ENCODE data around the gene CDT1. TPM values are rescaled to one million over a fixed set of nuclear protein-coding genes. Genes with fewer than 3 reads are reported as not detected.

CDT1 gene
- total and polyA plus RNA-seq, 8 donors, result 9.3 to 20.4 (median 13.4) TPM

DNA sequence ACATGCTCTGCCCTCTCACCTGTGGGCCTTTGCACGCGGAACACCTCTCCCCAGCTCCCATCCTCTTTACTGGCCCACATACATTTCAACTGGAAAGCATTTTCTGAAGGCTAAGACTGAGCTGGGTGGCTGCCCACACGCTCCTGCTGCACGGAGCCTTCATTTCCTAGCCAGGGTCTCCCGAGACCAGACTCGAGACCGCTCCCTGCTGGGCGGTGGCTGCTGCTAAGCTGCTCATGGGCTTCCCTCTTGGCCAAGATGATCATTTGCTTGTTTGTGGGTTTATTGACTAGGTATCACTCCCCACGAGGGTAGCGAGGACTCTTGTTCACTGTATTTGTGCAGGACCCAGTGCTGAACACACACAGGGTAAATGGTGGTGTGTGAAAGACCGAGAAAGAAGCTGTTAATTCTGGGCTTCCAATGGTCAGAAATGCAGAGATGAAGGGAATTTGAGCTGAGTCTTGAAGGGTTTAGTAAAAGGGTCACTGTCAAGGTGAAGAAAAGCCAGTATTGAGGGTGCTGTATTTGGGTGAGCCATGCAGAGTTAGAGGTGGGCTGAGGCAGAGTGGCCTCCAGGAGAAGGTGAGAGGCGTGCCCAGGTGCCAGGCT is 54.2 kb downstream of the CDT1 start:
- ATAC-seq, result peak; percentile 82
- H3K27me3 ChIP-seq, result no peaks in the 10 kb centered on the region
- intact Hi-C loops (cut with DNase I), result no loop called here
- H3K36me3 ChIP-seq, result peaks cover 0 to 44% of the 10 kb centered on the region in 2 donors
- DNase-seq, result peak; percentile 53 to 91 (median 80)
- H3K9me3 ChIP-seq, result no peaks in the 10 kb centered on the region
- TF ChIP-seq, protein P1, sequence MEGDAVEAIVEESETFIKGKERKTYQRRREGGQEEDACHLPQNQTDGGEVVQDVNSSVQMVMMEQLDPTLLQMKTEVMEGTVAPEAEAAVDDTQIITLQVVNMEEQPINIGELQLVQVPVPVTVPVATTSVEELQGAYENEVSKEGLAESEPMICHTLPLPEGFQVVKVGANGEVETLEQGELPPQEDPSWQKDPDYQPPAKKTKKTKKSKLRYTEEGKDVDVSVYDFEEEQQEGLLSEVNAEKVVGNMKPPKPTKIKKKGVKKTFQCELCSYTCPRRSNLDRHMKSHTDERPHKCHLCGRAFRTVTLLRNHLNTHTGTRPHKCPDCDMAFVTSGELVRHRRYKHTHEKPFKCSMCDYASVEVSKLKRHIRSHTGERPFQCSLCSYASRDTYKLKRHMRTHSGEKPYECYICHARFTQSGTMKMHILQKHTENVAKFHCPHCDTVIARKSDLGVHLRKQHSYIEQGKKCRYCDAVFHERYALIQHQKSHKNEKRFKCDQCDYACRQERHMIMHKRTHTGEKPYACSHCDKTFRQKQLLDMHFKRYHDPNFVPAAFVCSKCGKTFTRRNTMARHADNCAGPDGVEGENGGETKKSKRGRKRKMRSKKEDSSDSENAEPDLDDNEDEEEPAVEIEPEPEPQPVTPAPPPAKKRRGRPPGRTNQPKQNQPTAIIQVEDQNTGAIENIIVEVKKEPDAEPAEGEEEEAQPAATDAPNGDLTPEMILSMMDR (IDR thresholded peaks at IDR 0.05), result peak; percentile 46 to 66
- peak overlapping the region; percentile 90 to 100 for H3K4me3 ChIP-seq
- peak overlapping the region; percentile 63 to 83 for H3K27ac ChIP-seq
- peaks cover 21 to 58% of the 10 kb centered on the region in 2 donors for H3K4me1 ChIP-seq

Other genes with a start within 250 kb of the CDT1 start
- gene ZC3H18, start 233.4 kb upstream of the CDT1 start, total RNA-seq, result 10 to 100 TPM; 37.1 to 48.2 TPM
- 10 to 100 TPM; 33.8 to 53.1 (median 38.5) TPM for gene ZC3H18, start 233.4 kb upstream of the CDT1 start, polyA plus RNA-seq (ENCODE audit: insufficient read length in 6 of 6)
- gene IL17C, start 165.2 kb upstream of the CDT1 start, total RNA-seq, result not detected
- gene IL17C, start 165.2 kb upstream of the CDT1 start, polyA plus RNA-seq (ENCODE audit: insufficient read length in 6 of 6), result not detected
- 100 to 1,000 TPM; 243 to 396 TPM for gene CYBA, start 152.7 kb upstream of the CDT1 start, total RNA-seq
- gene CYBA, start 152.7 kb upstream of the CDT1 start, polyA plus RNA-seq (ENCODE audit: insufficient read length in 6 of 6), result 10 to 100 TPM; 48.8 to 93.9 (median 70.9) TPM
- gene MVD, start 140.7 kb upstream of the CDT1 start, total RNA-seq, result 100 to 1,000 TPM in 1 of 2 donors, 10 to 100 TPM in 1; 66.3 to 154 TPM
- 10 to 100 TPM; 24.3 to 47.7 (median 32.7) TPM for gene MVD, start 140.7 kb upstream of the CDT1 start, polyA plus RNA-seq (ENCODE audit: insufficient read length in 6 of 6)
- gene SNAI3, start 117.3 kb upstream of the CDT1 start, total RNA-seq, result 1 to 10 TPM; 1.9 to 2.3 TPM
- 1 to 10 TPM in 4 of 6 donors, under 1 TPM in 2; 0.86 to 1.9 (median 1.7) TPM for gene SNAI3, start 117.3 kb upstream of the CDT1 start, polyA plus RNA-seq (ENCODE audit: insufficient read length in 6 of 6)
- 10 to 100 TPM; 28.4 to 54.0 TPM for gene RNF166, start 97.4 kb upstream of the CDT1 start, total RNA-seq
- 10 to 100 TPM; 14.8 to 24.5 (median 15.4) TPM for gene RNF166, start 97.4 kb upstream of the CDT1 start, polyA plus RNA-seq (ENCODE audit: insufficient read length in 6 of 6)
- 10 to 100 TPM; 15.4 to 19.8 TPM for gene CTU2, start 97.3 kb upstream of the CDT1 start, total RNA-seq
- gene CTU2, start 97.3 kb upstream of the CDT1 start, polyA plus RNA-seq (ENCODE audit: insufficient read length in 6 of 6), result 10 to 100 TPM in 4 of 6 donors, 1 to 10 TPM in 2; 9.7 to 17.1 (median 12.1) TPM
- gene PIEZO1, start 18.6 kb upstream of the CDT1 start, total RNA-seq, result 100 to 1,000 TPM; 154 to 193 TPM
- 100 to 1,000 TPM in 2 of 6 donors, 10 to 100 TPM in 4; 75.3 to 129 (median 91.9) TPM for gene PIEZO1, start 18.6 kb upstream of the CDT1 start, polyA plus RNA-seq (ENCODE audit: insufficient read length in 6 of 6)
- 100 to 1,000 TPM; 108 to 161 TPM for gene APRT, start 8.1 kb downstream of the CDT1 start, total RNA-seq
- 100 to 1,000 TPM in 2 of 6 donors, 10 to 100 TPM in 4; 69.9 to 106 (median 83.4) TPM for gene APRT, start 8.1 kb downstream of the CDT1 start, polyA plus RNA-seq (ENCODE audit: insufficient read length in 6 of 6)
- gene GALNS, start 53.2 kb downstream of the CDT1 start, total RNA-seq, result 10 to 100 TPM; 46.3 to 46.5 TPM
- 10 to 100 TPM; 23.8 to 38.2 (median 29.7) TPM for gene GALNS, start 53.2 kb downstream of the CDT1 start, polyA plus RNA-seq (ENCODE audit: insufficient read length in 6 of 6)
- 10 to 100 TPM; 47.3 to 51.1 TPM for gene TRAPPC2L, start 53.3 kb downstream of the CDT1 start, total RNA-seq
- 10 to 100 TPM; 60.7 to 74.4 (median 71.6) TPM for gene TRAPPC2L, start 53.3 kb downstream of the CDT1 start, polyA plus RNA-seq (ENCODE audit: insufficient read length in 6 of 6)
- not detected for gene PABPN1L, start 62.9 kb downstream of the CDT1 start, total RNA-seq
- under 1 TPM in 1 of 6 donors, not detected in 5; 0.12 TPM for gene PABPN1L, start 62.9 kb downstream of the CDT1 start, polyA plus RNA-seq (ENCODE audit: insufficient read length in 6 of 6)
- gene CBFA2T3, start 173.4 kb downstream of the CDT1 start, total RNA-seq, result 10 to 100 TPM in 1 of 2 donors, 1 to 10 TPM in 1; 8.9 to 10.4 TPM
- gene CBFA2T3, start 173.4 kb downstream of the CDT1 start, polyA plus RNA-seq (ENCODE audit: insufficient read length in 6 of 6), result 1 to 10 TPM; 3.8 to 6.8 (median 4.8) TPM

Measured in left lung (tissue), 10 donors.